Activated B cell treated with CpG ODN at 0.5 μM for 24 hours (primary cell): Measurements from ENCODE around the gene SLC12A2. TPM values are rescaled to one million over a fixed set of nuclear protein-coding genes. Genes with fewer than 3 reads are reported as not detected.

Experiments
- ATAC-seq: fragments of 200-7000 bp; cut with Tn5 transposase; one replicate; pipeline ENCODE4 v1.10.0; 2021; ENCODE audit warnings: low read depth, mild to moderate bottlenecking, moderate library complexity
- CTCF ChIA-PET: fragments of 350-600 bp; sonication (Branson Sonifier 250); formaldehyde crosslinking; loops from one replicate; lab custom pipeline; 2021; ENCODE audit warnings: antibody characterized with exemption; lab: Charles Lee
- POLR2A ChIA-PET: fragments of 350-600 bp; sonication (Branson Sonifier 250); formaldehyde crosslinking; loops from one replicate; lab custom pipeline; 2021; ENCODE audit warnings: antibody characterized with exemption; lab: Charles Lee
- DNase-seq: peaks from one replicate; pipeline ENCODE4 v3.0.0; 2022
- H3K27ac Mint-ChIP-seq: one replicate; pipeline ENCODE4 v1.8.0; 2020; ENCODE audit warnings: mixed read lengths
- H3K27me3 Mint-ChIP-seq: one replicate; pipeline ENCODE4 v1.8.0; 2021; ENCODE audit warnings: mixed read lengths
- H3K36me3 Mint-ChIP-seq: one replicate; pipeline ENCODE4 v1.8.0; 2021; ENCODE audit warnings: low read depth, mixed read lengths
- H3K4me1 Mint-ChIP-seq: one replicate; pipeline ENCODE4 v1.8.0; 2021; ENCODE audit warnings: mixed read lengths
- H3K4me3 Mint-ChIP-seq: one replicate; pipeline ENCODE4 v1.8.0; 2020; ENCODE audit warnings: mild to moderate bottlenecking, mixed read lengths
- H3K9me3 Mint-ChIP-seq: one replicate; pipeline ENCODE4 v1.8.0; 2020; ENCODE audit warnings: mixed read lengths
- intact Hi-C: fragments of 100-400 bp; cut with micrococcal nuclease; formaldehyde crosslinking; loops from one replicate; pipeline ENCODE4 v1.15.1; 2024
- total RNA-seq: library from RNA; stranded (reverse); gene quantifications from 2 replicates; pipeline ENCODE4 v1.2.3, GENCODE V29; 2022
- TF ChIP-seq, protein P1 (sequence below): fragments of 200-600 bp; IDR thresholded peaks from one replicate; pipeline ENCODE4 v1.8.0; 2022; ENCODE audit warnings: antibody characterized with exemption, mild to moderate bottlenecking

Gene SLC12A2
- total RNA-seq, 1 donor from 2014 or later = 20.6 TPM

DNA sequence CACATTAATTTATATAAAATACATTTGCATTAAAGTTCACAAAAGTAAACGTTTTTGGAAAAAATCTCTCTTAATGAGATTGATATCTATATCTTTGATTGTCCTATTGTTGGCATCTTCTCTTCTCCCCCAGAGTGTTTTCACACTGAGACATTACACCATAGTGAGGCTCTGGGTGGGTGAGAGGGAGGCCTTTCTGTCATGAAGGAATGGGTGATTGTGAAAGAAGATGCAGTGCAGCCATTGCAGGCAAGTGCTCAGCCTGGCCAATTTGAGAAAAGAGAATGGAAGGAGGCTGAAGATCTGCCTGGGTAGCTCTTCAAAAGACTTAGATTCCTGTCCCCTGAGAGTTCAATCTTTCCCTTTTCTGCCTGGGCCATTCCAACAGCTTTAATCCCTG is 140.8 kb downstream of the SLC12A2 start:
- intact Hi-C loops = no loop called here
- POLR2A ChIA-PET = no interaction called here
- no peak for DNase-seq

DNA sequence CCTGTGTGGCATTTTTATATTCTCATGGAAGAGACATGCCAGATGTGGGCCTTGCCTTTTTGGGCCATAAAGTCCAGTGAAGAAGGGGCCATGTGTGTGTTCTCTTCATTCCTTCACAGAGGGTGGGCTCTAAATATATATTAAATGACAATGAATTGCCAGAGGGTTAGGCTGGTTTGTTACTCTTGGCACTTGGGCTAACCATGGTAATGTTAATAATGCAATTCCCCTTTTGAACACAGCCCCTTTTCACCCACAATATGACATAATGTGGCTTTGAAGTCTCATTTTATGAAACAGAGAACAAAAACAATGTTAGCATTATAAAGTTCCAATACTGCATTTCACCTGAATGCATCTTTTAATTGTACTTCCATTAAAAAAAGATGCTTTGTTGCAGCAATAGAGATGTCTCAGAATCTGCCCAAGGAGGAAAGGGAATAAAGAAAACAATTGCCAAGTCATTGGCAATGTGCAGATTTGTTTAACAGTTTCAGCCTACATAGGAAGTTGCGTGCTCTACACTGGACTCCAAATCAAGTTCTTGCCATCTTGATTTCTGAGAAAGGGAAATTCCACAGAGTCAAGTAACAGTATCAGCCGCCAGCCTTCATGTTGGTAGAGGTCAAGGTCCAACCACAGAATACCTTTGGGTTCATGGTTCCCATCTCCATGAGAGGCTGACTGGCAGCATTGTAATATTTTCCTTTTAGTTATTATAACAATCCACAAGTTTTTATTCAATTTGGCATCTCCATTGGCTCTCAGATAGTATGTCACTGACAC is 141.9 kb downstream of the SLC12A2 start:
- POLR2A ChIA-PET = no interaction called here
- no peaks in the 10 kb centered on the region for H3K4me1 Mint-ChIP-seq
- no peak overlapping the region for H3K27ac Mint-ChIP-seq

More for the DNA sequence above, 140.8 kb downstream of the SLC12A2 start:
- Mint-ChIP-seq H3K36me3 (no peaks in the 10 kb centered on the region), H3K27me3 (no peaks in the 10 kb centered on the region), H3K9me3 (no peaks in the 10 kb centered on the region), H3K4me3 (no peak overlapping the region), H3K27ac (no peak overlapping the region), H3K4me1 (no peaks in the 10 kb centered on the region)
- ATAC-seq = no peak
- CTCF ChIA-PET = no interaction called here
- TF ChIP-seq, protein P1, sequence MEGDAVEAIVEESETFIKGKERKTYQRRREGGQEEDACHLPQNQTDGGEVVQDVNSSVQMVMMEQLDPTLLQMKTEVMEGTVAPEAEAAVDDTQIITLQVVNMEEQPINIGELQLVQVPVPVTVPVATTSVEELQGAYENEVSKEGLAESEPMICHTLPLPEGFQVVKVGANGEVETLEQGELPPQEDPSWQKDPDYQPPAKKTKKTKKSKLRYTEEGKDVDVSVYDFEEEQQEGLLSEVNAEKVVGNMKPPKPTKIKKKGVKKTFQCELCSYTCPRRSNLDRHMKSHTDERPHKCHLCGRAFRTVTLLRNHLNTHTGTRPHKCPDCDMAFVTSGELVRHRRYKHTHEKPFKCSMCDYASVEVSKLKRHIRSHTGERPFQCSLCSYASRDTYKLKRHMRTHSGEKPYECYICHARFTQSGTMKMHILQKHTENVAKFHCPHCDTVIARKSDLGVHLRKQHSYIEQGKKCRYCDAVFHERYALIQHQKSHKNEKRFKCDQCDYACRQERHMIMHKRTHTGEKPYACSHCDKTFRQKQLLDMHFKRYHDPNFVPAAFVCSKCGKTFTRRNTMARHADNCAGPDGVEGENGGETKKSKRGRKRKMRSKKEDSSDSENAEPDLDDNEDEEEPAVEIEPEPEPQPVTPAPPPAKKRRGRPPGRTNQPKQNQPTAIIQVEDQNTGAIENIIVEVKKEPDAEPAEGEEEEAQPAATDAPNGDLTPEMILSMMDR = no peak

DNA sequence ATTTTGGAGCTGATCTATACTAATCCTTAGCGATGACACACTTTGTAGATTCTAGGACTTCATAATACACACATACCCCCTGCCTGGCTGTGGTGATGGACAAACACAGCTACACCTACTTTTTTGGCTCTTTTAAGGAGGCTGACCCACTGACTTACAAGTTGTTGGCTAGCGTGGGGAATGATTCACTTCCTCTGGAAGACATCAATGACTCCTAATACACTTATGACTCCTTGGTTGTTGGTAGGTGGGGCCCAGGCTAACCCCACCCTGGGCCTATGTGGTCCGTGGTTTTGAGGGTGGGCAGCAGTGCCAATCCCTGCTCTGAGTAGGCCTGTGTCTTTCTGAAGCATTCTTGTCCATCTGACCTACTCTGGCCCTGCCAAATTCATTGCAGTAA is 144.4 kb downstream of the SLC12A2 start:
- H3K4me1 Mint-ChIP-seq = no peaks in the 10 kb centered on the region
- H3K27me3 Mint-ChIP-seq = no peaks in the 10 kb centered on the region
- no peak for ATAC-seq
- TF ChIP-seq, protein P1 = no peak
- intact Hi-C loops = no loop called here
- CTCF ChIA-PET = no interaction called here
- H3K9me3 Mint-ChIP-seq = peaks cover 4% of the 10 kb centered on the region
- no peak for DNase-seq
- no peak overlapping the region for H3K27ac Mint-ChIP-seq
- POLR2A ChIA-PET = no interaction called here
- no peaks in the 10 kb centered on the region for H3K36me3 Mint-ChIP-seq
- H3K4me3 Mint-ChIP-seq = no peak overlapping the region

More for the DNA sequence above, 141.9 kb downstream of the SLC12A2 start:
- Mint-ChIP-seq H3K9me3 (peaks cover 2% of the 10 kb centered on the region), H3K4me3 (no peak overlapping the region), H3K36me3 (no peaks in the 10 kb centered on the region), H3K27me3 (no peaks in the 10 kb centered on the region)
- CTCF ChIA-PET = no interaction called here
- DNase-seq = no peak
- TF ChIP-seq, protein P1 = no peak
- ATAC-seq = no peak
- intact Hi-C loops = no loop called here

DNA sequence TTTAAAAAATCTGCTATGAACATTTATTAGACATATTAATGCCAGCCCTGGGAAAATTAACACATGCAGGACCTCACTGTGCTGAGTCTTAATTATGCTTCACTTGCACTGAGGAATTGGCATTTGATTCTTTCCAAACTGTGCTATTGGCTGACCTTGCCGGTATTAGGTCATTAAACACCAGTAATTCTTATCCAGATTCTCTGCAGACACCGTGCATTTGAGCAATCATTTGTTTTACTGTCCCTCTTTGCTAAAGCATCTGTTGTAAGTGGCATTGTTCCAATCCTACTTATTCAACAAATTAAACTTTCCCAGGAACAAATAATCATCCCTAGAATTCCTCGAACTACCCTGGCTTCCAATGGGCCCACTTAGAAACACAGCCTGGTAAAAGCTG is 145.0 kb downstream of the SLC12A2 start:
- Mint-ChIP-seq H3K36me3 (no peaks in the 10 kb centered on the region), H3K27me3 (no peaks in the 10 kb centered on the region), H3K9me3 (peaks cover 4% of the 10 kb centered on the region), H3K4me1 (no peaks in the 10 kb centered on the region), H3K4me3 (no peak overlapping the region), H3K27ac (no peak overlapping the region)
- no peak for ATAC-seq
- POLR2A ChIA-PET = no interaction called here
- intact Hi-C loops = no loop called here
- CTCF ChIA-PET = no interaction called here
- TF ChIP-seq, protein P1 = no peak
- DNase-seq = no peak

DNA sequence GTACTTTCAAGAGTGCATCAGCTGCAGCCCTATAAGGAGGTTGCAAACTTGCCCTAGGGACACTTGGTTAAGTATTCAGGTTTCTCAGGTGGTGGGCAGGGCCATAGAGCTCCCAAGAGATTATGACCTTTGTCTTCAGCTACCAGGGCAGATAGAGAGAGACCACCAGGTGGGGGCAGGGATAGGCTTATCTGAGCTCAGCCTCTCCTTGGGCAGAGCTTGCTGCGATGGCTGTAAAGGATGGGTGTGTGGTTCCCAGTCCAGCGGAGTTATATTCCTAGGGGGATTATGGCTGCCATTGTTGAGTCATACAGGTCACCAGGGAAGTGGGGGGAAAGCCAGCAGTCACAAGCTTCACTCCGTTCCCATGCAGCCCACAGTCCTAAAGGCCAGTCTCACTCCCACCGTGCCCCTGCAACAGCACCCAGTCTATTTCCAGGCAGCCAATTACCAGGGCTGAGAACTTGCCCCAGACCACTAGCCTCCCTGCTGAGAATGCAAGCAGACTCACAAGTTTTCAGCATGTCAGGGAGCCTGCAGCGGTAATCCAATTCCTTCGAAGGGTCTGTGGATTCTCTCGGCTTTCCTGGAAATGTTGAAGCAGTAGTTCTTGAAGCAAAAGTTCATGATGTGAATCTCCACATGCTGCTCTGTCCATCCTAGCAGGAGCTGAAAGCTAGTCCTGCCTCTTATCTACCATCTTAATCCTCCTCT is 151.5 kb downstream of the SLC12A2 start:
- Mint-ChIP-seq H3K4me1 (no peaks in the 10 kb centered on the region), H3K4me3 (no peak overlapping the region), H3K27me3 (peaks cover 16% of the 10 kb centered on the region), H3K27ac (no peak overlapping the region), H3K9me3 (peaks cover 4% of the 10 kb centered on the region), H3K36me3 (no peaks in the 10 kb centered on the region)
- ChIA-PET POLR2A (no interaction called here), CTCF (no interaction called here)
- intact Hi-C loops = no loop called here
- no peak for ATAC-seq
- DNase-seq = no peak
- TF ChIP-seq, protein P1 = no peak
